ENCODE results near the gene ABCG1. TPM values are rescaled to one million over a fixed set of nuclear protein-coding genes. Genes with fewer than 3 reads are reported as not detected.
A peak's percentile ranks its signal among the peaks of the same experiment; 100 is the strongest.

Gene ABCG1
- total RNA-seq, 2 experiments from 2014 or later = 16.7 to 17.3 TPM

DNA sequence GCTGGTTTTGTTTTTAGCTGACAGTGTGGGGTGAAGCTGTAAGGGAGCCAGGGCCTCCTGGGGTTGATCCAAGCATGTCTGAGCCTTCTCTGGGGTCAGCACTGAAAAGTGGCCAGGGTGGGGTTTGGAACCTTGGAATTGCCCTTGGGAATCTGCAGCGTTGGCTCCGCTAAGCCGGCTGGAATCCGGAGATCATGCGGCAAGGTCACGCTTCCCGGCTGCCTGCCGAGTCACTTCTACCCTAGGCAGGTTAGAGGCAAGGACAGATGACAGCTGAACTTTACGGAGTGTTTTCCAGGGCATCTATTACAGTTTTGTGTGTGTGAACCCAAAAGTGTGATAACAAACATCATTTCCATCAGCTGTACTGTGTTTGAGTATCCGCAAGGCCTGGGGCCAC, 17.1 kb downstream of the ABCG1 start:
- H2AFZ ChIP-seq (ENCODE audit: low read length) = no peak overlapping the region
- H3K4me1 ChIP-seq (ENCODE audit: insufficient read depth, low read length, poor library complexity, severe bottlenecking) = peaks cover 97% of the 10 kb centered on the region
- H3K4me2 ChIP-seq (ENCODE audit: low read length) = peak overlapping the region; percentile 92
- ChIA-PET CTCF (ENCODE audit: unreplicated experiment) (no interaction called here), POLR2A (interaction anchor here (0.6 to 5.3 kb wide), 4 partner anchors 16 to 226 kb away, joined by 3 to 28 read pairs (median 12); partner anchors contain the start of gene ABCG1)
- no peak for DNase-seq (ENCODE audit: low spot score)
- BruUV-seq (replicated peaks) = no TSS peak
- no peaks in the 10 kb centered on the region for H3K9me3 ChIP-seq (ENCODE audit: low read length)
- H3K9me2 ChIP-seq (ENCODE audit: insufficient read depth, low read length) = no peaks in the 10 kb centered on the region
- peak overlapping the region; percentile 24 for H3K4me3 ChIP-seq (ENCODE audit: low read depth, low read length, poor library complexity, severe bottlenecking)
- H3K36me3 ChIP-seq (ENCODE audit: insufficient read depth, low read length) = peaks cover 5% of the 10 kb centered on the region; the same call in 1 of the 2 replicates
- TF ChIP-seq EZH2phosphoT487 (IDR thresholded peaks at IDR 0.05; ENCODE audit: borderline replicate concordance, low read depth, low read length) = no peak
- TF ChIP-seq, protein P1, sequence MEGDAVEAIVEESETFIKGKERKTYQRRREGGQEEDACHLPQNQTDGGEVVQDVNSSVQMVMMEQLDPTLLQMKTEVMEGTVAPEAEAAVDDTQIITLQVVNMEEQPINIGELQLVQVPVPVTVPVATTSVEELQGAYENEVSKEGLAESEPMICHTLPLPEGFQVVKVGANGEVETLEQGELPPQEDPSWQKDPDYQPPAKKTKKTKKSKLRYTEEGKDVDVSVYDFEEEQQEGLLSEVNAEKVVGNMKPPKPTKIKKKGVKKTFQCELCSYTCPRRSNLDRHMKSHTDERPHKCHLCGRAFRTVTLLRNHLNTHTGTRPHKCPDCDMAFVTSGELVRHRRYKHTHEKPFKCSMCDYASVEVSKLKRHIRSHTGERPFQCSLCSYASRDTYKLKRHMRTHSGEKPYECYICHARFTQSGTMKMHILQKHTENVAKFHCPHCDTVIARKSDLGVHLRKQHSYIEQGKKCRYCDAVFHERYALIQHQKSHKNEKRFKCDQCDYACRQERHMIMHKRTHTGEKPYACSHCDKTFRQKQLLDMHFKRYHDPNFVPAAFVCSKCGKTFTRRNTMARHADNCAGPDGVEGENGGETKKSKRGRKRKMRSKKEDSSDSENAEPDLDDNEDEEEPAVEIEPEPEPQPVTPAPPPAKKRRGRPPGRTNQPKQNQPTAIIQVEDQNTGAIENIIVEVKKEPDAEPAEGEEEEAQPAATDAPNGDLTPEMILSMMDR (conservative IDR thresholded peaks at IDR 0.05; ENCODE audit: low read length) = no peak
- H3K27ac ChIP-seq (ENCODE audit: low read depth, low read length, poor library complexity, severe bottlenecking) = peak overlapping the region; percentile 99
- intact Hi-C loops (cut with micrococcal nuclease; ENCODE audit: unreplicated experiment) = no loop called here
- no peaks in the 10 kb centered on the region for H4K20me1 ChIP-seq (ENCODE audit: insufficient read depth, low read length)
- H3K79me2 ChIP-seq (ENCODE audit: insufficient read depth, low read depth, low read length) = peaks cover 65% of the 10 kb centered on the region

DNA sequence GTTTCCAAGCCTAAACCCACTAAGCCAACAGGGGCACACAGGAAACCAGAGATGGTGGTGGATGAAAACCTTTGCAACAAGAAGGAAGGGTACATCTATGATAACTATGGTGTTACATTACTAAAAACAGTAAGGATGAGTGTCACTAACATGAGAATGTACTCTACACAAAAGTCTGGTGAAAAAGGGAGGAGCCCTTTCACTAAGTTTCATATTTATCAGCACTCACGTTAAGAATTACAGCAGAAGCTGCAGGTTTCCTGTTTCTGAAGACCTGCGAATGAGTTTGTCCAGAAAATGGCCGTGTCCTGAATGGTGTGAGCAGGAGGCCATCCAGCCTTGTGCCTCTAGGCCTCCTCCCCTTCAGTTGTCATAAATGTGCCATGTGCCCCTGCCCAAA, 17.8 kb downstream of the ABCG1 start:
- intact Hi-C loops (cut with micrococcal nuclease; ENCODE audit: unreplicated experiment) = no loop called here
- no peak for TF ChIP-seq EZH2phosphoT487 (IDR thresholded peaks at IDR 0.05; ENCODE audit: borderline replicate concordance, low read depth, low read length)
- TF ChIP-seq, protein P1 (conservative IDR thresholded peaks at IDR 0.05; ENCODE audit: low read length) = no peak
- Histone ChIP-seq H4K20me1 (ENCODE audit: insufficient read depth, low read length) (no peaks in the 10 kb centered on the region), H2AFZ (ENCODE audit: low read length) (no peak overlapping the region; the same call in 1 of the 2 replicates), H3K79me2 (ENCODE audit: insufficient read depth, low read depth, low read length) (peaks cover 64% of the 10 kb centered on the region), H3K9me3 (ENCODE audit: low read length) (no peaks in the 10 kb centered on the region), H3K4me3 (ENCODE audit: low read depth, low read length, poor library complexity, severe bottlenecking) (peak overlapping the region; percentile 24), H3K27ac (ENCODE audit: low read depth, low read length, poor library complexity, severe bottlenecking) (peak overlapping the region; percentile 99), H3K4me1 (ENCODE audit: insufficient read depth, low read length, poor library complexity, severe bottlenecking) (peaks cover 95% of the 10 kb centered on the region), H3K36me3 (ENCODE audit: insufficient read depth, low read length) (no peaks in the 10 kb centered on the region), H3K4me2 (ENCODE audit: low read length) (peak overlapping the region; percentile 92), H3K9me2 (ENCODE audit: insufficient read depth, low read length) (no peaks in the 10 kb centered on the region)
- BruUV-seq (replicated peaks) = no TSS peak
- ChIA-PET POLR2A (interaction anchor here (0.6 to 5.3 kb wide), 6 partner anchors 13 to 225 kb away, joined by 3 to 28 read pairs (median 7); partner anchors contain the start of gene ABCG1), CTCF (ENCODE audit: unreplicated experiment) (interaction anchor here (2.0 kb wide), 1 partner anchor 71 kb away, joined by 4 read pairs; no protein-coding TSS in a partner anchor)
- DNase-seq (ENCODE audit: low spot score) = peak; percentile 40

DNA sequence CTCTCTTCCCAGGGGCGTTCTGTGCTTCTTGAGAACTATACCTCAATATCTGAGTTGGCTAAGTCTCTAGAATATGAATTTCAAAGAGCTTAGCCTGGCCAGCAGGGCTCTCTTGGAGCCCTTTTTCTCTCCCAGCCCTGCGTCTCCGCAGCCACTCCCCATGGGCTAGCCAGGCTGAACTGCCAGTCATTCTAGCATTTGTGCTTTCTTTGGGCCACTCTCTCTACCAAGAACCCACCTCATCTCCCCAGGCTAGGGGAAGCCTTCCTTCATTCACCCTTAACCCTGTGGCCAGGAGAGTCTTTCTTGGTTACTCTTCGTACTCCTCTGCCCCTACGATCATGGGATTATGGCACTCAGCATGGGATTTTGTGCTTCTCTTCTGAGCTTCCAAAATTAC, 18.2 kb downstream of the ABCG1 start:
- TF ChIP-seq EZH2phosphoT487 (IDR thresholded peaks at IDR 0.05; ENCODE audit: borderline replicate concordance, low read depth, low read length) = no peak
- TF ChIP-seq, protein P1 (conservative IDR thresholded peaks at IDR 0.05; ENCODE audit: low read length) = no peak
- DNase-seq (ENCODE audit: low spot score) = no peak
- peak overlapping the region; percentile 24 for H3K4me3 ChIP-seq (ENCODE audit: low read depth, low read length, poor library complexity, severe bottlenecking)
- peaks cover 68% of the 10 kb centered on the region for H3K79me2 ChIP-seq (ENCODE audit: insufficient read depth, low read depth, low read length)
- H3K9me3 ChIP-seq (ENCODE audit: low read length) = no peaks in the 10 kb centered on the region
- CTCF ChIA-PET (ENCODE audit: unreplicated experiment) = interaction anchor here (2.0 kb wide), 2 partner anchors 71 to 73 kb away, joined by 4 to 6 read pairs; no protein-coding TSS in a partner anchor
- intact Hi-C loops (cut with micrococcal nuclease; ENCODE audit: unreplicated experiment) = no loop called here
- H2AFZ ChIP-seq (ENCODE audit: low read length) = no peak overlapping the region; the same call in 1 of the 2 replicates
- BruUV-seq (replicated peaks) = no TSS peak
- H3K36me3 ChIP-seq (ENCODE audit: insufficient read depth, low read length) = no peaks in the 10 kb centered on the region
- H3K27ac ChIP-seq (ENCODE audit: low read depth, low read length, poor library complexity, severe bottlenecking) = peak overlapping the region; percentile 99
- H3K4me2 ChIP-seq (ENCODE audit: low read length) = peak overlapping the region; percentile 92
- no peaks in the 10 kb centered on the region for H4K20me1 ChIP-seq (ENCODE audit: insufficient read depth, low read length)
- H3K4me1 ChIP-seq (ENCODE audit: insufficient read depth, low read length, poor library complexity, severe bottlenecking) = peaks cover 95% of the 10 kb centered on the region
- H3K9me2 ChIP-seq (ENCODE audit: insufficient read depth, low read length) = no peaks in the 10 kb centered on the region
- POLR2A ChIA-PET = interaction anchor here (0.6 to 5.3 kb wide), 7 partner anchors 9 to 48 kb away, joined by 3 to 28 read pairs (median 6); partner anchors contain the start of gene ABCG1
